Left lung (tissue), 10 donors: ENCODE measurements around the gene NEO1. TPM values are rescaled to one million over a fixed set of nuclear protein-coding genes. Genes with fewer than 3 reads are reported as not detected.

Experiments used
- ATAC-seq: fragments of 200-7000 bp; cut with Tn5 transposase; one replicate; pipeline ENCODE4 v1.9.1; 2020; ENCODE audit warnings: moderate library complexity
- DNase-seq, 4 donors: peaks; one replicate each; pipeline ENCODE4 v3.0.0-alpha.2; 2013 to 2020
- H3K27ac ChIP-seq, 2 donors: fragments of 200-600 bp; sonication (generic) in 1 of 2; one replicate each; pipeline versions ENCODE4 v1.5.0 to v1.8.0; 2020 to 2021
- H3K27me3 ChIP-seq, 2 donors: fragments of 200-600 bp; sonication (generic) in 1 of 2; one replicate each; pipeline versions ENCODE4 v1.5.0 to v1.8.0; 2020 to 2021
- H3K36me3 ChIP-seq, 2 donors: fragments of 200-600 bp; sonication (generic) in 1 of 2; one replicate each; pipeline versions ENCODE4 v1.5.0 to v1.8.0; 2020 to 2021
- H3K4me1 ChIP-seq, 2 donors: fragments of 200-600 bp; one replicate each; pipeline ENCODE4 v1.8.0; 2021
- H3K4me3 ChIP-seq, 2 donors: fragments of 200-600 bp; sonication (generic) in 1 of 2; one replicate each; pipeline versions ENCODE4 v1.5.0 to v1.8.0; 2020 to 2021; ENCODE audit warnings: mild to moderate bottlenecking in 1 of 2
- H3K9me3 ChIP-seq, 2 donors: fragments of 200-600 bp; sonication (generic) in 1 of 2; one replicate each; pipeline versions ENCODE4 v1.5.0 to v1.8.0; 2020 to 2021
- intact Hi-C, 2 donors: fragments of 100-400 bp; cut with DNase I; formaldehyde crosslinking; loops; one replicate each; pipeline versions ENCODE4 v1.11.2 to v1.14.2; 2022
- polyA plus RNA-seq, 6 donors: library from polyadenylated mRNA; unstranded; fragments of 120-200 nt; gene quantifications; one replicate each; pipeline ENCODE4 v1.2.1, GENCODE V29; 2013; ENCODE audit not compliant: insufficient read length in 6 of 6
- total RNA-seq, 2 donors: library from RNA; stranded (reverse); fragmentation: NEBNext Ultra II Directional; extraction: Animal tissue kit (Norgen Biotek cat#: 25700); gene quantifications; one replicate each; pipeline ENCODE4 v1.2.1, GENCODE V29; 2021
- TF ChIP-seq, protein P1 (sequence below), 2 donors: fragments of 200-600 bp; sonication (generic) in 1 of 2; IDR thresholded peaks; one replicate each; pipeline versions ENCODE4 v1.5.0 to v1.8.0; 2021; ENCODE audit warnings: antibody characterized with exemption in 2 of 2
- donor health status: DM: no; HTN: yes; CAD: no.
- donor health status: DM: no; HTN: no; CAD: no.

The NEO1 gene
- total and polyA plus RNA-seq, 8 donors, result 30.1 to 155 (median 110) TPM

DNA sequence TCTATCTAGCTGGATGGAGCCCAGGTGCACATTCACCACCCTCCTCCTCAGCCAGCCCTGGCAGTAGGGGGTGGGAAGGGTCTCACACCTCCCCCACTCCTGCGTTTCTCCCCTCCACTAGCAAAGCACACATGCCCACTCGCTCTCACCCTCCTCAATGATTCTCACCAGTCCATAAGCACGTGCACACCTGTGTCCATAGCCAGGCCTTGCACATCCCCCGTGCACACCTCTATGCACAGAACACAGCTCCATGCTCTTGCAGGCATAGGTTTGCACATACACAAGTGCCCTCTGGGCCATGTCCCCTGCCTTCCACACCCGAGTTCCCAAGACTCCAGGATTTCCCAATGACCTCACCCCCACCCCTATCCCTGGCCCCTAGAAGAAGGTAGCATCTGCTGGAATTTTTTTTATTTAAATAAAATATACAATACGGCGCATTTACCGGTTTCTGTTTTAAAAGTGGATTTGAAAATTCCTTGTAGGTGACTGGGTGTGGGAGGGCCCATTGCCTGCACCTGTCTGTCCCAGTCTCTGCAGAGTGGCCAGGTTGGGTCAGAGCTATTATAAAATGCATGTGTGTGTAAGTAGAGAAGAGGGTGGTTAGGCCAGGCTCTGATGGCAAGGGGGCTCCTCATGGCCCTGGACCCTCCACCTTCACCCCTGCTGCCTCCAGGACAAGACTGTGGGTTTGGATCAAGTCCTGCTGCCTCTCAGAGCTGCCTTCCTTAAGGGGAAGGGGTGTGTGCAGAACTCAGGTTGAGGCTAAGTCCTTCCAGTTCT, 267.4 kb downstream of the NEO1 start:
- no peak overlapping the region for H3K4me3 ChIP-seq
- H3K4me1 ChIP-seq, result no peaks in the 10 kb centered on the region
- intact Hi-C loops, result no loop called here
- DNase-seq, result no peak
- no peaks in the 10 kb centered on the region for H3K36me3 ChIP-seq
- peaks cover 7 to 57% of the 10 kb centered on the region in 2 donors for H3K27me3 ChIP-seq
- H3K9me3 ChIP-seq, result no peaks in the 10 kb centered on the region
- TF ChIP-seq, protein P1, sequence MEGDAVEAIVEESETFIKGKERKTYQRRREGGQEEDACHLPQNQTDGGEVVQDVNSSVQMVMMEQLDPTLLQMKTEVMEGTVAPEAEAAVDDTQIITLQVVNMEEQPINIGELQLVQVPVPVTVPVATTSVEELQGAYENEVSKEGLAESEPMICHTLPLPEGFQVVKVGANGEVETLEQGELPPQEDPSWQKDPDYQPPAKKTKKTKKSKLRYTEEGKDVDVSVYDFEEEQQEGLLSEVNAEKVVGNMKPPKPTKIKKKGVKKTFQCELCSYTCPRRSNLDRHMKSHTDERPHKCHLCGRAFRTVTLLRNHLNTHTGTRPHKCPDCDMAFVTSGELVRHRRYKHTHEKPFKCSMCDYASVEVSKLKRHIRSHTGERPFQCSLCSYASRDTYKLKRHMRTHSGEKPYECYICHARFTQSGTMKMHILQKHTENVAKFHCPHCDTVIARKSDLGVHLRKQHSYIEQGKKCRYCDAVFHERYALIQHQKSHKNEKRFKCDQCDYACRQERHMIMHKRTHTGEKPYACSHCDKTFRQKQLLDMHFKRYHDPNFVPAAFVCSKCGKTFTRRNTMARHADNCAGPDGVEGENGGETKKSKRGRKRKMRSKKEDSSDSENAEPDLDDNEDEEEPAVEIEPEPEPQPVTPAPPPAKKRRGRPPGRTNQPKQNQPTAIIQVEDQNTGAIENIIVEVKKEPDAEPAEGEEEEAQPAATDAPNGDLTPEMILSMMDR (IDR thresholded peaks at IDR 0.05), result no peak
- no peak for ATAC-seq
- no peak overlapping the region for H3K27ac ChIP-seq

GRCh38 chr15:73320619-73321180, 268.4 kb downstream of the NEO1 start:
- DNase-seq (no peak), ATAC-seq (no peak)
- no peaks in the 10 kb centered on the region for H3K36me3 ChIP-seq
- TF ChIP-seq, protein P1 (IDR thresholded peaks at IDR 0.05), result no peak
- peaks cover 7 to 67% of the 10 kb centered on the region in 2 donors for H3K27me3 ChIP-seq
- no peaks in the 10 kb centered on the region for H3K4me1 ChIP-seq
- H3K27ac ChIP-seq, result no peak overlapping the region
- no peak overlapping the region for H3K4me3 ChIP-seq
- intact Hi-C loops, result no loop called here
- H3K9me3 ChIP-seq, result no peaks in the 10 kb centered on the region

DNA sequence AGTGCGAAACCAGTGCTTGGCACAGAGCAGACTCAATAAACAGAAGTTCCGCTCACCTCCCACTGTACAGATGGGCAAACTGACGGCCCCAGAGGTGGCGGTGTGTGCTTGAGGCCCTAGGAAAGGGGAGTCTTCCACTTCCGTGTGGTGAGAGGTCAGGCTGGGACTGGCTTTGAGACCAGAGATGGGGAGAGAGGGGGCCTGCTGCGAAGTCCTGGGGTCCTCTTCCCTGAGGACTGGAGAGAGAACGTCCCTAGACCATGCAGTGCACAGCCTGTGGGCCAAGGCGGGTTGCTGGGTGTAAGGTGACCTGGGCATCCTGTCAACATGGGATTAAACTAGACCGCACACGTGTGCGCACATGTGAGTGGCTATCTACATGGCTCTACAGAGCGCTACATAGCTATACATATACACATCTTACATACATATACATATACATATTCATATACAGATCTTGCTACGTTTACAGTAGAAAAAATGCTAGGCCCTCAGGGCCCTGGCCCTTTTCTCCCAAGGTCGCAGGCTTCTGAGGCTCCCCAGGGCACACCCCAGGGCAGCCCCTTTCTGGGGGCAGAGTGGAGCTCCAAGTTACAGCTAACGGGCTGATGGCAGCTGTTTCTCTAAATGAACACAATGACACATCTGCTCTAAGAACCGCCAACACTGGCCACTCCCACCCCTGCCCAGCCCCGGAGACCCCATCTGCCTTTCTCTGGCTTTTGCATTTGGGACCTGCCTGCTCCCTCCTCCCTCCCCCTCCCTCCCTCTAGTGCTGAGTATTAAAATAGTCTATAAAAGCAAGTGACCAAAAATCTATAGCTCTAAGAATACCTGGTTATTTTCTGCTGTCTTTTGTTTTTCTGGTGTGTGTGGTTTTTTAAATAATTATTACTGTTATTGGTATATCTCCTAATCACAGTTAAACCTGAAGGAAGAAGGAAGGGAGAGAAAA, 269.5 kb downstream of the NEO1 start:
- peaks cover 7 to 74% of the 10 kb centered on the region in 2 donors for H3K27me3 ChIP-seq
- ATAC-seq (no peak), DNase-seq (no peak)
- H3K9me3 ChIP-seq, result no peaks in the 10 kb centered on the region
- no peaks in the 10 kb centered on the region for H3K4me1 ChIP-seq
- H3K36me3 ChIP-seq, result no peaks in the 10 kb centered on the region
- no peak overlapping the region for H3K27ac ChIP-seq
- intact Hi-C loops, result no loop called here
- H3K4me3 ChIP-seq, result no peak overlapping the region
- TF ChIP-seq, protein P1 (IDR thresholded peaks at IDR 0.05), result no peak

DNA sequence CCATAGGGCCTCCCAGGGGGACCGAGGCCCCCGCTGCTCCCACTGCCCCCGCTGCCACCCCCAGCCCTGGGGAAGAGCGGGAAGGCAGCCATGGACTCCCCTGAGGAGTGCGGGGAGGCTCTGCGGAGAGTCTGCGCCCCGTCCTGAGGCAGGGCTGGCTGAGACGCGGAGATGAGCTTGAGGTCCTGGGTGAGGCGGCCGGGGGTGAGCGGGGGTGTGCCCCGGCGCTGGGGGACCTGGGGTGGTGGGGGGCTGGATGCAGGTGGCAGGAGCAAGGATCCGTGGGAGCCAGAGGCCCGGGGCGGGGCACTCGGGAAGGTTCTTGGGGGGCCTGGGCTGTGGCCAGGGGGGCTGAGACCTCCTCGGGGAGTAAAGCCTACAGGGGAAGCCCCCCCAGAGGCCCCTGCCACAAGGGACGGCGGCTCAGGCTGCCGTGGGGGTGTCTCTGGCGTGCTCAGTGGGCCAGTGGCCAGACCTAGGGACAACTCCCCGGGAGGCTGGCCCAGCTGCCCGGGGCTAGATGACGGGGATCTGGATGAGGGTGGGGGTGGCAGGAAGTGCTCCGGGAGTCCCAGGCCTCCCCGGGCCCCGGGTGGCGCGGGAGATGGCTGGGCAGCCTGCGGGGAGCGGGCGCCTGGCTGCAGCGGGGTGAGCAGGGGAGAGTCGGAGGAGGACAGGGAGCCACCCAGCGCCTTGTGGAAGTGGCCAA, 270.6 kb downstream of the NEO1 start:
- intact Hi-C loops, result no loop called here
- TF ChIP-seq, protein P1 (IDR thresholded peaks at IDR 0.05), result no peak
- no peak overlapping the region for H3K27ac ChIP-seq
- DNase-seq (no peak), ATAC-seq (no peak)
- no peak overlapping the region for H3K4me3 ChIP-seq
- no peaks in the 10 kb centered on the region for H3K9me3 ChIP-seq
- no peaks in the 10 kb centered on the region for H3K4me1 ChIP-seq
- H3K36me3 ChIP-seq, result no peaks in the 10 kb centered on the region
- H3K27me3 ChIP-seq, result peaks cover 7 to 71% of the 10 kb centered on the region in 2 donors
